WI38 (cell line): ENCODE measurements around the gene BCAS3.

ENCODE experiments used
- H3K4me3 ChIP-seq: 2 replicates; pipeline ENCODE4 v1.5.1; 2011; ENCODE audit warnings: low read depth, mild to moderate bottlenecking, control low read depth, low read length
- TF ChIP-seq, protein P1 (sequence below): IDR thresholded peaks from 2 replicates; pipeline ENCODE4 v1.5.1; 2012; ENCODE audit warnings: low read depth, mild to moderate bottlenecking, control low read depth, low read length

Gene BCAS3

DNA sequence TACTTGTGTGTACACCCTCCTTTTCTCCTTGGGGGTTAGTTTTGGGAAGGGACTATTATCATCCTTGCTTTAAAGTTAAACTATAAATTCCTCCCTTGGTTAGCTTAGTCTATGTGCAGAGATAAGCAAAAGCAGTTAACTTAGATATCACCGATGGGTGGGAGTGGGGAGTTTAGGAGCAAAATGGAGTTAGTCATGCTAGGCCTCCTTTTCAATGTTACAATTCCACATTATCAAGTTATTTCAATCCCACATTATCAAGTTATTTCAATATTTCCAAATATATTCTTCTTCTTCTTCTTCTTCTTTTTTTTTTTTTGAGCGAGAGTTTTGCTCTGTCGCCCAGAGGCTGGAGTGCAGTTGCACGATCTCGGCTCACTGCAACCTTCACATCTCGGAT lies 1.7 kb upstream of the BCAS3 start:
- TF ChIP-seq, protein P1, sequence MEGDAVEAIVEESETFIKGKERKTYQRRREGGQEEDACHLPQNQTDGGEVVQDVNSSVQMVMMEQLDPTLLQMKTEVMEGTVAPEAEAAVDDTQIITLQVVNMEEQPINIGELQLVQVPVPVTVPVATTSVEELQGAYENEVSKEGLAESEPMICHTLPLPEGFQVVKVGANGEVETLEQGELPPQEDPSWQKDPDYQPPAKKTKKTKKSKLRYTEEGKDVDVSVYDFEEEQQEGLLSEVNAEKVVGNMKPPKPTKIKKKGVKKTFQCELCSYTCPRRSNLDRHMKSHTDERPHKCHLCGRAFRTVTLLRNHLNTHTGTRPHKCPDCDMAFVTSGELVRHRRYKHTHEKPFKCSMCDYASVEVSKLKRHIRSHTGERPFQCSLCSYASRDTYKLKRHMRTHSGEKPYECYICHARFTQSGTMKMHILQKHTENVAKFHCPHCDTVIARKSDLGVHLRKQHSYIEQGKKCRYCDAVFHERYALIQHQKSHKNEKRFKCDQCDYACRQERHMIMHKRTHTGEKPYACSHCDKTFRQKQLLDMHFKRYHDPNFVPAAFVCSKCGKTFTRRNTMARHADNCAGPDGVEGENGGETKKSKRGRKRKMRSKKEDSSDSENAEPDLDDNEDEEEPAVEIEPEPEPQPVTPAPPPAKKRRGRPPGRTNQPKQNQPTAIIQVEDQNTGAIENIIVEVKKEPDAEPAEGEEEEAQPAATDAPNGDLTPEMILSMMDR, result no peak
- H3K4me3 ChIP-seq, result no peak overlapping the region

DNA sequence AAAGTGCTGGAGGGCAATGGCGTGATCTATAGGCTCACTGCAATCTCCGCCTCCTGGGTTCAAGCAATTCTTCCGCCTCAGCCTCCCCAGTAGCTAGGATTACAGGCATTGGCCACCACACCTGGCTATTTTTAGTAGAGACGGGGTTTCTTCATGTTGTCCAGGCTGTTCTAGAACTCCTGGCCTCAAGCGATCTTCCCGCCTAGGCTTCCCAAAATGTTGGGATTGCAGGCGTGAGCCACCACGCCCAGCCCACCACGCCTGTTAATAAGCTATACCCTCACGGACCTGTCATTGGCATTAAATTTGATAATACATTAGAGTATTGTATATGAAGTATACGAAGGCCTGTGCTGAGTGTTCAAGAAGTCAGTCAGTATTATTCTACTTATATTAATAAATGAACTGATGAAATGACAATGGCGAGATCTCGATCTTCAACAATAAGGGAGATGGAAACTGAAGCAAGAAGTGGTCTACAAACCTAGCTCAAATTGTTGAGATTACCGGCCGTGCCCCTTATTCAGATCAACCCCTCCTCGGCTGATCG lies 818 bp upstream of the BCAS3 start:
- TF ChIP-seq, protein P1, result no peak
- peak overlapping the region; percentile 73 for H3K4me3 ChIP-seq

DNA sequence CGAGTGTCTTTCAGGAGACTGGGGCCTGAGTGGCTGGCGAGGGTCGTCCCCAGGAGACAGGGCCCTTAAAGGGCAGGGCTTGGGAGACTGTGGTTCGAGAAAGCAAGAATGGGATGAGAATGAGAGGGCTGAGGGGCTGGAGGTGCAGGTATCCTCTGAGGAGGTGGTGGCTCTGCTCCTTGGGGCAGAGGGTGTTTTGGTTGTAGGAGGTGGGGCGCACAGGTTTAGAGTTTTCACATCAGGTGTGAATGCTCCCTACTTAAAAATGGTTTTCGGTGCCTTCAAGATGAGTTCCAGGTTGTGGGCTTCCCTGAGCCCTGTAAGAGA lies 430 bp downstream of the BCAS3 start:
- TF ChIP-seq, protein P1, result no peak
- H3K4me3 ChIP-seq, result peak overlapping the region; percentile 73

DNA sequence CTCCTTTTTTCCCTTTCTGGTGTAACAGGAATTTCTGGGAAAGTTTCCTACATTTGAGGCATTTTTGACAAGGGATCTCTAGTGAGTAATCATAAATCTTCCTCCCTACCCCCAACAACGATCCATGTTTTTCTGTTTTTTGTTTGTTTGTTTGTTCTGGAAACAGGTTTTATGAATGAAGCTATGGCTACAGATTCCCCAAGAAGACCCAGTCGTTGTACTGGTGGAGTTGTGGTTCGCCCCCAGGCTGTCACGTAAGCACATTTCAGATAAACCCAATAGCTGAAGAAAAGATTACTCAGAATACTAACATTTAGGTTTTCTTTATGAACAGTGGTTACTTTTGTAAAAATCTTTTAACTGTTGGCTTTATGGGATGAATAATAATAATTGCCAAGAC lies 1.6 kb downstream of the BCAS3 start:
- H3K4me3 ChIP-seq, result no peak overlapping the region
- TF ChIP-seq, protein P1, result no peak

DNA sequence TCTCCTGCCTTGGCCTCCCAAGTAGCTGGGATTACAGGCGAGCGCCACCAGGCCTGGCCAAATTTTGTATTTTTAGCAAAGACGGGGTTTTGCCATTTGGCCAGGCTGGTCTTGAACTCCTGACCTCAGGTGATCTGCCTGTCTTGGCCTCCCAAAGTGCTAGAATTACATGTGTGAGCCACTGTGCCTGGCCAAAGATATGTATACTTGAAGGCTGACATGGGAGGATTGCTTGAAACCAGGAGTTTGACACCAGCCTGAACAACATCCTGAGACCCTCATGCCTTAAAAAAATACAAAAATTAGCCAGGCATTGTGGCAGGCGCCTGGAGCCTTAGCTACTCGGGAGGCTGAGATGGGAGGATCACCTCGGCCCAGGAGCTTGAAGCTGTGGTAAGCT lies 3.1 kb downstream of the BCAS3 start:
- H3K4me3 ChIP-seq, result no peak overlapping the region
- TF ChIP-seq, protein P1, result no peak

DNA sequence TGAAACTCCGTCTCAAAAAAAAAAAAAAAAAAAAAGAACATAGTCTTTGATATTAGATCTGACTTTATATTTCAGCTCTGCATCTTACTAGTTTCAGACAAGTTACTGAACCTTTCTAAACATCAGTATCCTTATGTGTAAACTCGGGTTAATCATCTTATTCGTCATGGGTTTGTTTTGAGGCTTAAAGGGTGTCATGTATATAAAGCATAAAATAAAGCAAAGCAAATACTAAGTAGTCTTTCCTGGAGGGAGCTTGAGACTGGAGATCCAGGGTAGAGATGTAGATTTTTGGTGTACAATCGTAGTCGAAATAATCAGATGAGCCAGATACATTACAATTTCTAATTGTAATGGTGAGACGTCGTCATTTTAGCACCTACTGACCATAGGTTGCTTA lies 7.8 kb downstream of the BCAS3 start:
- TF ChIP-seq, protein P1, result no peak

DNA sequence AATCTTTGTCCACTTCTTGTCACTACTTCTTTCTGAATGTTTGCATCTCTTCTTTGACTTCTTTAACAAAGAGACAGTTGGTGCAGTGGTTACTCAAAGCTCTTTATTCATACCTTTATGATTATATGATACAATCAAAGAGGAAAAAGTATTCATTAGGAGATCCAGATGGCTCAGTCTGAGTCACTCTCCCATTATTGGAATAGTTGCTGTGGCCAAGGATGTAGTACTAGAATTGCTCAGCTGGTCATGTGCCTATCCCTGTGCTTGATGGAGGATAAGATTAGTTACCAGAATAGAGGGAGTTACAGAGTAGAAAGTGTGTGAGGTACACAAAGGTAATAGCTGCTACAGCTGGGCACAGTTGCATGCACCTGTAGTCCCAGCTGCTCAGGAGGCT lies 18.3 kb downstream of the BCAS3 start:
- H3K4me3 ChIP-seq, result no peak overlapping the region
- TF ChIP-seq, protein P1, result no peak

More for the DNA sequence above, 7.8 kb downstream of the BCAS3 start:
- H3K4me3 ChIP-seq, result no peak overlapping the region
